HG03064 (cell line): ENCODE measurements around the gene RAN.
"Not testable (repeated sequence)": the region's sequence is repeated elsewhere in the genome, so short reads cannot be mapped to it uniquely, and the experiment has no call there.

Source experiments
- ATAC-seq: cut with Tn5 transposase; IDR thresholded peaks from one replicate; pipeline ENCODE4 v1.9.1; 2021; ENCODE audit warnings: low read depth; ENCODE audit not compliant: unreplicated experiment

Gene RAN

DNA sequence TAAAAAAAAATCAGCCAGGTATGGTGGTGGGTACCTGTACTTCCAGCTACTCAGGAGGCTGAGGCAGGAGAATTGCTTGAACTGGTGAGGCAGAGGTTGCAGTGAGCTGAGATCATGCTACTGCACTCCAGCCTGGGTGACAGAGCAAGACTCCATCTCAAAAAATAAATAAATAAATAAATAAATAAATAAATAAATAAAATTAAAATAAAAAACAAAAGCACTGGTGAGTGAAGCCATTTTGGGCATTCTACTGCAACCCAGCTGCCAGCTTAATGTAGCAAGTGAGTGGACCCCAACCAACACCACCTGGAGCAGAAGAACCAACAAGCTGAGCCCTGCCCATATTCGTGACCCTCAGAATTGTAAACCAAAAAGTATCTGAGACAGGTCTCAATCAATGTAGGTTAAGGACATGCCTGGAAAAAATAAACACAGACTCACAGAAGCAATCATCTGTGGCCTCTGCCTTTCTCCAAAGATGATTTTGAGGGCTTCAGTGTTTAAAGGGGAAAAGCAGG, 23.0 kb upstream of the RAN start:
- not testable (repeated sequence) for ATAC-seq

DNA sequence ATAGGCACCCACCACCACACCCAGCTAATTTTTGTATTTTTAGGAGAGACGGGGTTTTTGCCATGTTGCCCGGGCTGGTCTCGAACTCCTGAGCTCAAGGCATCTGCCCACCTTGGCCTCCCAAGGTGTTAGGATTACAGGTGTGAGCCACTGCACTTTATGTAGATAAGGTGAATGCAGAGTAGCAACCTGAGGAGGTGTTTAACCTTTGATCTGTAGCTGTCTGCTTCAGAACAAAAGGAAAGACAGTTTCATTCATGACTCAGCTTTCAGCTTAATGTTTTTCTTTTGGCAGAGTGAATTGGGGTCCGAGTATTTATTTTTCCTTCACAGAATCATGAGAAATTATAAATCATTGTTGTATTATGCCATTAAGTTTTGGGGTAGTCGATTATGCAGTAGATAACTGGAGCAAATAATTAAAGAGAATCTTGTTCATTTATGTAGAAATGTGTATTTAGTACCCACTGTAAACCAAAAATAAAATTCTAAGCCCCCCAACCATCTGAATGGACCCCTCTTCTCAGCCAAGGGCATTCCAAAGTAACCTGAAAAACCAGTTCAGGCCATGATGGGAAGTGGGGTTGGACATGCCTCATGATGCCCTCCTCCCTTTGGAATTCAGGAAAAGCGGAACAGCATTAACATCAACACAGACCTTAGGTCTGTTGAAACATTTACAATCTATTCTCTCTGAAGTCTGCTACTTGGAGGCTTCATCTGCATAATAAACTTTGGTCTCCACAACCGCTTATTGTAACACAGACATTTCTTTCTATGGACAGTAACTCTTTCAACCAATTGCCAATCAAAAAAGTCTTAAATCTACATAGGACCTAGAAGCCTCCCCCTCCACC, 22.1 kb upstream of the RAN start:
- no peak for ATAC-seq

DNA sequence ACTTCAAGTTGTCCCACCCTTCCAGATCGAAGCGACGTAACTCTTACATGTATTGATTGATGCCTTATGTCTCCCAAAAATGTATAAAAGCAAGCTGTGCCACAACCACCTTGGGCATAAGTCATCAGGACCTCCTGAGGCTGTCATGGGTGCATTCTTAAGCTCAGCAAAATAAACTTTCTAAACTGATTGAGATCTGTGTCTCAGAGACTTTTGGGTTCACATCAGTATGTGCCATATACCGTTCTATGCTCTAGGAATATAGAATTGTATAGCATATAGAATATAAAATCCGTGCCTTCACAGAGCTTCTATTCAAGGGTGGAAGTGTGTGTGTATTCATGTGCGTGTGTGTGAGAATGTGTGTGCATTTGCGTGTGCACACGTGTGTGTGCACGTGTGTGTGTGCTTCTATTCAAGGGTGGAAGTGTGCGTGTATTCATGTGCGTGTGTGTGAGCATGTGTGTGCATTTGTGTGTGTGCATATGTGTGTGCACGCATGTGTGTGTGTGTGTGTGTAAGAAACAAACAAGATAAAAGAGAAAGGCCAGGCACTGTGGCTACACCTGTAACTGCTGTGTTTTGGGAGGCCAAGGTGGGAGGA, 21.3 kb upstream of the RAN start:
- ATAC-seq = no peak

DNA sequence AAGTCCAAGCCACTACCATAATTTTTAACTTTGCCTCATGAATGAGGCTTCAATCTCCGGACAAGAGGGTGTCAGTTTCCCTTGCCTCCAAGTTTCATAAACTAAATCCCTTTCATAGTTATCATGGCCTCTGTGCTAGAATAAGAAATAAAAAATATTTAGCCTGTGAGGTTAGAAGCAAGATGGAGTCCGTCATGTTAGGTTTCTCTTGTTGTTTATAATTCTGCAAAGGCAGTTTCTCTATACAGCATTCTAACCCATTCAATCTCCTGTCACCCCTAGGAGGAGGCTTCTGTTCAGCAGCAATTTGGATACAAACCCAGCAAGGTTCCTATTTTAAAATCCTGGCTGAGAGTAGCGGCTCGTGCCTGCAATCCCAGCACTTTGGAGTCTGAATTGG, 15.8 kb upstream of the RAN start:
- no peak for ATAC-seq

DNA sequence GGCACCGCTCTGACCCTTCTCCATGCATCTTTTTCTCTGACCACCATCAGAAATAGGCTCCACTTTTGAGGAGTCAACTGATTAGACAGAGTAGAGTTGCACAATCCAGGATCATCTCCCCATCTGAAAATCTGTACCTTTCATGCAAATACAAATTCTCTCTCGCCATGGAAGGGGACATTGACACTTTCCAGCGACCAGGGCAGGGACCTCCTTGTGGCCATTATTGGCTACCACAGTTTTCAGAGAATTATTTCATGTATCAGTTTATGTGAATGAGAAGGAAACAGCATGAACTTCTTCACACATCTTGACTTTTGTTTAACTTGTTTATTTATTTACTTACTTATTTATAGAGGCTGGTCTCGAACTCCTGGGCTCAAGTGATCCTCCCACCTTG, 13.8 kb upstream of the RAN start:
- no peak for ATAC-seq

DNA sequence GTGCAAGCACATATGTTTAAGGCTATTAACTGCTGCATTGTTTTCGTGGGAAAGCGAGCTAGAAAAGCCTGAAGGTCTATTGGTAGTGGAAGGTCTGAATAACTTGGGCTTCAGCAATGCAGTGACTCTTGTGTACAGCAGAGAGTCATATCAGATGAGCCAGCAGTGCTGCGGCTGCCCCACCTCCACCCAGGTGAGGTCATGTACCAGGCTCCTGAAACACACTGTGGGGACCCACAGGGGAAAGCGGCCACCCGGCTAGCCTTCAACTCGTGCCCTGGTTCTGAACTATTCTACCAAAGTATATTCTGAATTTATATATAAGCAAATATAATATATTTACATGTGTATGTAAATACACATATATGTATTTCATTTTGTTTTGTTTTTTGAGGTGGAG, 12.7 kb upstream of the RAN start:
- no peak for ATAC-seq

DNA sequence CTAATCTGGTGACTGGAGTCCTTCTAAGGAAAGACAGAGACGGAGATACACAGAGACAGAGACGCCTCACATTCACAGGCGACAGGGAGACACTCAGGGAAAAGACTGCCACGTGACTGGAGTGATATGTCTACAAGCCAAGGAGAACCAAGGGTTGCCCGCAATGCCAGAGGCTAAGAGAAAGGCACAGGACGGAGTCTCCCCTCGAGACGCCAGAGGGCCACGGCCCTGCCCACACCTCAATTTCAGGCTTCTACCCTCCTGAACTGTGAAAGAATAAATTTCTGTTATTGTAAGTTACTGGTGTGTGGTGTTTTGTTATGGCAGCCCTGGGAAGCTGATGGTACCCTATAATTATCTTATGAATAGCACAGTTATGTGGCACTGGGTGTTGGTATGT, 11.6 kb upstream of the RAN start:
- no peak for ATAC-seq

DNA sequence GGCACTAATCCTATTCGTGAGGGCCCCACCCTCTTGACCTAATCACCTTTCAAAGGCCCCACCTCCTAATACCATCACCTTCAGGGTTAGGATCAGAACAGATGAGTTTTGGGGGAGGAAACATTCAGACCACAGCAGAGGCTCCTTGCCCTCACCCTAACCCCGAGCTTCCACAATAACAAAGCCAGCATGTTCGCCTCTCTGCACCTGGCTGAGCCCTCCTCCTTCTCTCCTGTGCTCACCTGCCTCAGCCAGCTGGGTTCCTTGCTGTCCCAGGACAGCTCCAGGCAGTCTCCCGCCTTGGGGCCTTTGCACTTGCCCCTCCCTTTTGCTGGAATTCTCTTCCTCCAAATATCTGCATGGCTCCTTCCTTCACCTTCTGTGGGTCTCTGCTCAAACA, 9.7 kb upstream of the RAN start:
- no peak for ATAC-seq

DNA sequence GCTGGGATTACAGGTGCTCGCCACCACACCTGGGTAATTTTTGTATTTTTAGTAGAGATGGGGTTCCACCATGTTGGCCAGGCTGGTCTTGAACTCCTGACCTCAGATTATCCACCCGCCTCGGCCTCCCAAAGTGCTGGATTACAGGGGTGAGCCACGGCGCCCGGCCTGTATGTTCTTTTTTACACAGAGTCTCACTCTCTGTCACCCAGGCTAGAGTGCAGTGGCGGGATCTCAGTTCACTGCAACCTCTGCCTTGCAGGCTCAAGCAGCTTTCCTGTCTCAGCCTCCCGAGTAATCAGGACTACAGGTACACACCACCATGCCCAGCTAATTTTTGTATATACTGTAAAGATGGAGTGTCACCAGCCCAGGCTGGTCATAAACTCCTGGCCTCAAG, 9.1 kb upstream of the RAN start:
- ATAC-seq = not testable (repeated sequence)

DNA sequence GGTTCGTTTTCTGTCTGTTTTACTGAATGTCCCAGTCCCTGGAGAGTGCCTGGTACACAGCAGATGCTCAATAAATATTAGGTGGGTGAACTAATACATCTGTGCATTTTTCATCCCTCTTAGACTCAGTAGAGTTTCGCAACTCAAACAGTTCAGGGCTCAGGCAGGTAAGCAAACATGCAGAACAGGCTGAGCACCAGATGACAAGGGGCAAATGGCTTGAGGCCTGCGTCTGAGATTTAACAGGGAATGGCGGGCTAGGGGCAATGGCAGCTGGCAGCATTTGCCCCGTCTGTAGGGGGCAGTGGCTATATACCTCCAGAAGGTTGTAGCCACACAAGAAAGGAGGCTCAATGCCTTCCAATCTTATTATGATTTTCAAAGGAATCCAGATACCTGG, 8.6 kb upstream of the RAN start:
- ATAC-seq = no peak

DNA sequence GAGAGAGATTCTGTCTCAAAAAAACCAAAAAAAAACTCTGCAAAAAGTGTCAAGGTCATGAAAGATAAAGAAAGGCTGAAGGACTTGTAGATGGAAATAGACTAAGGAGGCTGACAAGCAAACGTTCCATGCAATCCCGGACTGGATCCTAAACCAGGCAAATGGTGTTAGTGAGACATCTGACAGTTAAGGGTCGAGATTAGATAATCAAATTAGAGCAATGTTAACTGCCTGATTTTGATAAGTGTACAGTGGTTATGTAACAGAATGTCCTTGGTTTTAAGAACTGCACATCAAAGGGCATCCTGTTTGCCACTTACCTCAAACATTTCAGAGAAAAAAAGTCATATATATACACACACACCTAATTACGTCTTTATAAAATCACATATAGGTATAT, 3.5 kb upstream of the RAN start:
- no peak for ATAC-seq

DNA sequence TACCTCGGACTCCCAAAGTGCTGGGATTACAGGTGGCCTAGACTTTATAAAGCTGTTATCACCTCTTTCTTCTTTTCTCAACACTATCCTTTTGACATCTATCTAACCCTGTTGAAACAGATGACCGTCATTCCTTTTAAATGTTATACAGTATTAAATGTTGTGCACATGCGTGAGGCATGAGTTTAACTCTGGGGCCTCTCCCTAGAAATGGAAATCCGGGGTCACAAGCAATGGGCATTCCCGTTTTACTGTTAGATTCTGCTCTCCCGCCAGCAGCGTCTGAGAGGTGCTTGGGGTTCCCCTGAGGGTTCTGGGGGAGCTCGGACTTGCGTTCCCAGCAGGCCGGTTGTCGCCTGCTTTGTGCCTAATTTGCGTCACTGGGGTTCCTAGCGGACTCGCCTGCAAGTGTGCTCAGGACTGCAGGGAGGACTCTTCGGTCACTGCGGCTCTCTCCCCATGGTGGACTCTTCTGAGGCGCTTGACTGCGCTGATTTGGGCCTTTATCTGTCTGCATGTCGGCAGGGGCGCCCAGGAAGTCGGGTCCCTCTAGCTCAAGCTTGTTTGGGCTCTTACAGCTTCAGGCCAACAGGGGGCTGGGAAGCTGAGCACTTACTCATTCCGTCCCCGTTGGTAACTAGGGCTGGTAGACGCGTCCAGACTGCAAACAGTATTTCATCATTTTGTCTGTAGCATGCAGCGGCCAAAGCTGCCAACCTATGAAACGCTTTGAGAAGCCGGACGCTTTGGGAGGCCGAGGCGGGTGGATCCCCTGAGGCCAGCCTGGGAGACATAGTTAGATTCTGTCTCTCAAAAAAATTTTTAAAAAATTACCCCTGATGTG, 1.2 kb upstream of the RAN start:
- ATAC-seq = no peak

DNA sequence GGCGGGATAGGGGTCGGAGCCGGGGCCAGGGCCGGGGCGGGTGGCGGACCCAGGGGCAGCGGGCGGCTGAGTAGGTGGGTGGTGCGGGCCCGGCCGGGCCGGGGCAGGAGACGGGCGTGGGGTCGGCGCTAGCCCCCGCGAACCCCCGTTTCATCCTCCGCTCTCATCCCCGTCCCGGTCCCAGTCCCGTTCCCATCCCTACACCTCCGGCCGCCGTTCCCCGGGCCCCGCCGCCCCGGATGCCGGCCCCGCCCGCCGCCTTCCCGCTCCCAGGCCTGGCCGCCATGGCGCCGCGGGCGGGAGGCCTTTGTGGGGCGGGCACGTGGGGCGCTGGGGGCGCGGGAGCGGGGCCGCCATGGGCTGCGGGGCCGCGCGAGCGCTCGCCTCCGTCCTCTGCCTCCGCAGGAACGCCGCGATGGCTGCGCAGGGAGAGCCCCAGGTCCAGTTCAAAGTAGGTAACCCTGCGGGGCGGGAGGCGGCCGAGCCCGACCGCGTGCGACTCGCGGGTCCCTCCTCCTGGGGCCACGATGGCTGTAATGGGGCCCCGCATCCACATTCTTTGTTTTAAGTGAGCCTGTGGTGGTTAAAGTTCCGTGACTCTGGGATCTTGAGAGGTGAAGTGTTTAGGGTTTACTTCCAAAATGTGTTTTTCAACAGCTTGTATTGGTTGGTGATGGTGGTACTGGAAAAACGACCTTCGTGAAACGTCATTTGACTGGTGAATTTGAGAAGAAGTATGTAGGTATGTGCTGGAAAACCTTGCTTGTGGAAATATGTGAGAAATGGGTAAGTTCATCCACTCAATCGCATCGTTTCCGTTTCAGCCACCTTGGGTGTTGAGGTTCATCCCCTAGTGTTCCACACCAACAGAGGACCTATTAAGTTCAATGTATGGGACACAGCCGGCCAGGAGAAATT, 572 bp downstream of the RAN start:
- peak; percentile 36 for ATAC-seq

DNA sequence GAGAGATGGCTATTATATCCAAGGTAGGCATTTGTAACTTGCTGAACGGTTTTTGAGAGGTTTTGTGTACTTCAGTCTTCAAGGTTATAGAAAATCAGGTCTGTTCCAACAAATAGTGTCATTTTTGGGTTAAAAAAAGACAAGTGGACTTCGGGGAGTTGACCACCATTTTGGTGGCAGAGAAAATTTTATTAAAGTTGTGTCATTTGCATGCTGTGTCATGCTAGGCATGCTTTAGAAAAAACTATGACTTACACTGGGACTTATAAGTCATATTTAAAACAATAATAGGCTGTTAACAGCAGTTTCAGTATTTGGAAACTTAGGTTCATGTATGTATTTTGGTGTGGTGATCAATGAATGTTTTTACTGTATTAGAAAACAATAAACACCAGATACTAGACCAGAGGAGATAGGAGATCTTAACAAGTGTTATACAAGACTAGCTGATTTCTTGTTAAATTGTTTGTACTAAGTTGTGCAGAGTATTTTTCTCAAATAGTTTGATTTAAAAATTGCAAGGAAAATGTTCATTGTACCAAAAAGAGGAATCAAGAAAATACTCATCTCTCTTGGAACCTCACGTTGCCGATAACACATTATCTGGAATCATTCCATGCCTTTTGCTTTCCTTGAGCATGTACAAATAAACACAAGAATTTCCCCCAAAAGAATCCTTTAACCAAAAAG, 1.4 kb downstream of the RAN start:
- no peak for ATAC-seq

DNA sequence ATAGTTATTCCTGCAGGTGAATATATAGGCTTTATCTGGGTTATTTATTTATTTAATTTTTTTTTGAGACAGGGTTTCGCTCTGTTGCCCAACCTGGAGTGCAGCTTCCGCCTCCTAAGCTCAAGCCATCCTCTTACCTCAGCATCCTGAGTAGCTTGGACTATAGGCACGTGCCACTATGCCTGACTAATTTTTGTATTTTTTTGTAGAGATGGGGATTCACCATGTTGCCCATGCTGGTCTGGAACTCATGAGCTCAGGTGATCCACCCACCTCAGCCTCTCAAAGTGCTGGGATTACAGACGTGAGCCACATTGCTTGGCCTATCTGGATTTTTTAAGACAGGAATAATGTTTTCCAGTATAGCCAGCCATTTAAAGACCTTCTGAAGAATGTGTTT, 2.0 kb downstream of the RAN start:
- no peak for ATAC-seq

DNA sequence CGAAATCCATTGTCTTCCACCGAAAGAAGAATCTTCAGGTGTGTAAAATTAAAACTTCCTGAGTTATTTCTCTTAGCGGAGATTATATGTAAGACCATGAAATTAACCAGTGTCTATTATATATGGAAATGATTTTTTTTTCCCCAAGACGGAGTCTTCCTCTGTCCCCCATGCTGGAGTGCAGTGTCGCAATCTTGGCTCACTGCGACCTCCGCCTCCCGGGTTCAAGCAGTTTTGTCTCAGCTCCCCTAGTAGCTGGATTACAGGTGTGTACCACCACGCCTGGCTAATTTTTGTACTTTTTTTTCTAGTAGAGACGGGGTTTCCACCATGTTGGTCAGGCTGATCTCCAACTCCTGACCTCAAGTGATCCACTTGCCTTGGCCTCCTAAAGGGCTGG, 2.8 kb downstream of the RAN start:
- no peak for ATAC-seq

DNA sequence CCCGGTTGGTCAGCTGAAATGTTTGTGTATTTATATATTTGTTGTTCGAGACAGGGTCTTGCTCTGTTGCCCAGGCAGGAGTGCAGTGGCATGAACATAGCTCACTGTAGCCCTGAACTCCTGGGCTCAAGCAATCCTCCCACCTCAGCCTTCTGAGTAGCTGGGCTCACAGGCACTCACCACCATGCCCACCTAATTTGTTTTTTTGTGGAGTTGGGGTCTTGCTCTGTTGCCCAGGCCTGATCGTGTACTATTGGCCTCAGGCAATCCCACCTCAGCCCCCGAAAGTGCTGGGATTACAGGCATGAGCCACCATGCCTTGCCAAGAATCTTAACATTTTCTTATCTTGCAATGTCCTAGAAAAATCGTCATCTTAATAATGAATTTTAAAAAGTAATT, 3.3 kb downstream of the RAN start:
- no peak for ATAC-seq

DNA sequence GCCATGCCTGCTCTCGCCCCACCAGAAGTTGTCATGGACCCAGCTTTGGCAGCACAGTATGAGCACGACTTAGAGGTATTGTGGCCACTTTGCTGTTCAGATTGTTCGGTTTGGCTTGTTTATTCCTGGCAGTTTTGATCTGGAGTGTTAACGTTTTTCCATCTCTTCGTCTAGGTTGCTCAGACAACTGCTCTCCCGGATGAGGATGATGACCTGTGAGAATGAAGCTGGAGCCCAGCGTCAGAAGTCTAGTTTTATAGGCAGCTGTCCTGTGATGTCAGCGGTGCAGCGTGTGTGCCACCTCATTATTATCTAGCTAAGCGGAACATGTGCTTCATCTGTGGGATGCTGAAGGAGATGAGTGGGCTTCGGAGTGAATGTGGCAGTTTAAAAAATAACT, 3.8 kb downstream of the RAN start:
- ATAC-seq = not testable (repeated sequence)

DNA sequence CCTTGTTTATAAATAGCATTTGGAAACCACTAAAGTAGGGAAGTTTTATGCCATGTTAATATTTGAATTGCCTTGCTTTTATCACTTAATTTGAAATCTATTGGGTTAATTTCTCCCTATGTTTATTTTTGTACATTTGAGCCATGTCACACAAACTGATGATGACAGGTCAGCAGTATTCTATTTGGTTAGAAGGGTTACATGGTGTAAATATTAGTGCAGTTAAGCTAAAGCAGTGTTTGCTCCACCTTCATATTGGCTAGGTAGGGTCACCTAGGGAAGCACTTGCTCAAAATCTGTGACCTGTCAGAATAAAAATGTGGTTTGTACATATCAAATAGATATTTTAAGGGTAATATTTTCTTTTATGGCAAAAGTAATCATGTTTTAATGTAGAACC, 4.4 kb downstream of the RAN start:
- ATAC-seq = no peak

DNA sequence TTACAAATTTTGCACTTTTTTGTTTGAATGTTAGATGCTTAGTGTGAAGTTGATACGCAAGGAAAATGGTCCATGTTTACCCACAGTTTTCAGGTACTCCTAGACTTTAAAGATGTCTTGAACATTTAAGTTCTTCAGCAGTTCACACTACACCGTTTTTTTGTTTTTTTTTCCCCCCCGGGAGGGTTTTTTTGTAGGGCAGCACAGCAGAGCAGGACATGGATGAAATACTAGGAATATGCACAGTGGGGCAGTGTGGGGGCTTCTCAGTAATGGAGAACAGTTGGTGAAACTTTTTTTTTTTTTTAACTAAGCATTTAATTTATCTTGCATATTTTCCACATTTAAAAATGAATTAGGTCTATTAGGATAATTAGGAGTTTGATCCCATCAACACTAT, 4.9 kb downstream of the RAN start:
- ATAC-seq = no peak
